Activated T-helper 9 cell treated with anti-CD3 and anti-CD28 coated beads, Interleukin-2, amount 50 U/mL, for 16 hours (primary cell): ENCODE data around the gene TLE5.
"Not testable (repeated sequence)": the region's sequence is repeated elsewhere in the genome, so short reads cannot be mapped to it uniquely, and the experiment has no call there.

Source experiments
- DNase-seq: peaks from one replicate; pipeline ENCODE4 v3.0.0-alpha.2; 2020; ENCODE audit warnings: low read depth

TLE5 gene

DNA sequence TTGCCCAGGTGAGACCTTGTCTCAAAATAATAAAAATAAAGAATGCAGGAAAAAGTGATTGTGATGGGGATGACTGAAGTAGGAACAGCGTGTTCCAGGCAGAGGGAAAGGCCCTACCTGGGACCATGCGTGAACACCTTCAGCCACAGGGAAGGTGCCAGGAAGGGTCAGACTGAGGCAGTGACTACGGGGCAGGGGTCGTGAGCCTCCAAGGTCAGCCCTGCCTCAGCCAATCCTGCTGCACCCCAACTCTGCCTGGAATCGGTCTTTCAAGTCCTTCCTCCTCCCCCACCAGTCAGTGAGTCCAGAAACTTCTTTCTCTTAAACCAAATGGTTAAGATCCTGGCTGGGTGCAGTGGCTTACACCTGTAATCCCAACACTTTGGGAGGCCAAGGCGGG, 17.1 kb downstream of the TLE5 start:
- DNase-seq, result no peak

GRCh38 chr19:3042621-3043267, 19.6 kb downstream of the TLE5 start:
- no peak for DNase-seq

- DNase-seq, result no peak
These were observed 20.3 kb downstream of the TLE5 start for GRCh38 chr19:3041761-3042620.

DNA sequence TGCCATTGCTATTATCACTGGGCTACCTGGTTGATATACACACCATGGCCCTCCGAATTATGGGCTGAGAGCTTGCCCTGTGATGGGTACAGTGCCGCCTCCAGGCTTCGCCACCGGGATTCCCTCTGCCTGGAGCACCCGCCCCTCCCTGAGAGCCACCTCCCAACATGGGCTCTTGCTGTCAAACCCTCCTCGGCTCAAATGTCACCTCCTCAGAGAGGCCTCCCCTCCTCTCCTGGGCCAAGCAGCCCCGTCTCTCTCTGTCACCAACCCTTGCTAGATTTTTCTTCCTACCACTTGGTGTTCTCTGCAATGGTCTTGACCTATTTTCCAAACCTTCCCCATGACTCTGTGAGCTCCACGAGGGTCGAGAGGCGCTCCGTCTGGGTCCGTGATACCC, 21.0 kb downstream of the TLE5 start:
- DNase-seq, result no peak

GRCh38 chr19:3039641-3040077, 22.6 kb downstream of the TLE5 start:
- no peak for DNase-seq

DNA sequence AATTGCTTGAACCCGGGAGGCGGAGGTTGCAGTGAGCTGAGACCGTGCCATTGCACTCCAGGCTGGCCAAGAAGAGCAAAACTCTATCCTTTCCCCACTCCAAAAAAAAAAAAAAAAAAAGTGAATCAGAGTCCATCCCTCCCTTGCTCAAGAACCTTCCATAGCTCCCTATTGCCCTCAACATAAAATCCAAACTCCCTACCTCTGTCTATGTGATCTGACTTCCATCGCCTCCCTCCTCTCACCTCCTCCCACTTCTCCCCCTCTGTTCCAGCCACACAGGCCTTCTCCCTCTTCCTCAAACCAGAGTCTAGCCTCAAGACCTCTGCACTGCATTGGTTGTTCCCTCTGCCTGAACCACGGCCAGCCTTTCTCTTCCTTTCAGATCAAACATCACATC, 23.2 kb downstream of the TLE5 start:
- DNase-seq, result no peak

- DNase-seq, result no peak
These were observed 24.1 kb downstream of the TLE5 start for GRCh38 chr19:3038214-3038613.

DNA sequence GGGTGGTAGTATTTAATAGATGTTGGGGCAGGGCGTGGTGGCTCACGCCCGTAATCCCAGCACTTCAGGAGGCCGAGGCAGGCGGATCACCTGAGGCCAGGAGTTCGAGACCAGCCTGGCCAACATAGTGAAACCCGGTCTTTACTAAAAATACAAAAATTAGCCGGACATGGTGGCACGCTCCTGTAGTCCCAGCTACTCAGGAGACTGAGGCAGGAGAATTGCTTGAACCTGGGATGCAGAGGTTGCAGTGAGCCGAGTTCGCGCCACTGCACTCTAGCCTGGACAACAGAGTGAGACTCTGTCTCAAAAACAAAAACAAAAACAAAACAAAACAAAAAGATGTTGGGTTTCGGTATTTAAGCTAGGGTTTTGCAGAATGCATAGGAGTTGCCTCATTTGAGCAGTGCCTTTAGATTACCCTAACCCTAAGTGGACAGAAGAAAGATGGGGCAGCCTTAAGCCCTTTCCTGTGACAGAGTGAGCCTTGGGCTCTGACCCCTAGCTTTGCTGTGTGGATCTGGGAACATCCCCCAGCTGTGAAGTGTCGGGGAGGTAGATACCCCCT, 25.2 kb downstream of the TLE5 start:
- not testable (repeated sequence) for DNase-seq

DNA sequence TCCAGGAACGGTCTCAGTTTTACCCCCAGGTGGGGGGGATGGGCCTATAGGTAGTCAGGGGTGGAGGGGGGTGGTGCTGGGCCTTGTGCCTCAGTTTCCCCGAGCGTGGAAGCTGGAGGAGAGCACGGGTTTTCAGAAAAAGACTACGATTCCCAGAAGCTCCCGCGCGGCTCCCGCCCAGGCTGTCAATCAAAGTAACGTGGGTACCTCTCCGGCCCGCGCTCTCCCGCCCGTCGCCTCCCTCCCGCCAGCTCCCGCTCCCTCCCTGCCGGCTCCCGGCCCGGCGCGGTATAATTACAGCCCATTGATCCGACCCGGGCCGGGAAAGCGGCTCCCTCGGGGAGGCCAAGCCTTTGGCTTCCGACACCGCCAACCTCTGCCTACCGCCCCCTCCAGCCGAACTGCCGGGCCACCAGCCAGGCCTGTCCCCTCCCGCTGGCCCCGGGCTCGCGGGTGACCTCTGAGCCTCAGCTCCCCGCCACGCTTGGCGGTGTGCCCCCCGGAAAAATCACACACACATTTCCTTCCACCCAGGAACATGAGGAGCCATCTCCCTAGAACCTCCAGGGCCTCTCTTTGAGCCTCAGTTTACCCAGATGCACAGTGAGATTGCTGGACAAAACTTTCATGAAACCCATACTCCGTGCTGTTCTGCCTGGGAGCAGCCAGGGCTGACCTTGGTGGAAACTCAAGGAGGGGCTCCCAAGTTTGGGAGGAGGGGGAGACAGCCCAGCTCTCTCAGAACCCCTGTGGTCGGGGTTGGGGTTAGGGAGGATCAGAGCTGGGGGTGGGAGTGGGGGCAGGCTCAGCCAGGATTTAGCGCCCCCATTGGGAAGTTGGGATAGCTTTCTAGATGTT, 25.9 kb downstream of the TLE5 start:
- peak; percentile 68 for DNase-seq

DNA sequence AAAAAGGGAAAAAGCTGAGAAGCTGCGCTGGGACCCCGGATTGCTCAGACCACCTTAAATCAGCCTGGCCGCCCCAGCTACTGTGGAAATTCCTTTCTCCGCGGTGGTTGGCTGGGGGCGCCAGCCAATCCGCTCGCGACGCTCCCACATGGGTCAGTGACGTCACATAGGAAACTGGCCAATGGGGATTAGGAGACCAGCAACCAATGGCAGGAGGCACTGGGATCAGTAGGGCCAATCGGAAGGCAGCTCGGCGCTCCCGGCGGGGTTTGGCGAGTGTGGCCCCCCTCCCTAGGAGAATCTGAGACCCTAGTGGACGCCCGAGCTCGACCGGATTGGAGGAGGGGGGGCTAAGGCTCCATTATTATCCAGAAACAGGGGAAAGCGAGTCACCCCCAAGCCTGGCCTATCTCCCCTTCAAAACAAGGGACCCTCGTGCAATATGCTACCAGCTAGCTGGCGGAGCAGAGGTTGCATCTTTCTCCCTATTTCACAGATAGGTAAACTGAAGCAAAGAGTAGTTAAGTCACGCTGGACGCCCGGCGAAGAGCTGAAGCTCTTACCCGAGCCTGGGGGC, 26.7 kb downstream of the TLE5 start:
- DNase-seq, result peak; percentile 88

- DNase-seq, result no peak
These were observed 27.4 kb downstream of the TLE5 start for GRCh38 chr19:3034656-3035541.

GRCh38 chr19:3034406-3034655, 28.0 kb downstream of the TLE5 start:
- no peak for DNase-seq

- no peak for DNase-seq
These were observed 28.5 kb downstream of the TLE5 start for GRCh38 chr19:3033595-3034405.

- DNase-seq, result no peak
These were observed 30.8 kb downstream of the TLE5 start for GRCh38 chr19:3031607-3031867.

GRCh38 chr19:3029065-3029923, 33.0 kb downstream of the TLE5 start, which contains the start of gene TLE2:
TSS of gene TLE2 (minus strand) at chr19:3029280. CDS start at chr19:3028904, 376 bp downstream.
- no peak for DNase-seq

- no peak for DNase-seq
These were observed 33.8 kb downstream of the TLE5 start for GRCh38 chr19:3028305-3029064.

GRCh38 chr19:3027981-3028304, 34.4 kb downstream of the TLE5 start:
- no peak for DNase-seq

GRCh38 chr19:3027292-3027691, 35.0 kb downstream of the TLE5 start:
- no peak for DNase-seq

DNA sequence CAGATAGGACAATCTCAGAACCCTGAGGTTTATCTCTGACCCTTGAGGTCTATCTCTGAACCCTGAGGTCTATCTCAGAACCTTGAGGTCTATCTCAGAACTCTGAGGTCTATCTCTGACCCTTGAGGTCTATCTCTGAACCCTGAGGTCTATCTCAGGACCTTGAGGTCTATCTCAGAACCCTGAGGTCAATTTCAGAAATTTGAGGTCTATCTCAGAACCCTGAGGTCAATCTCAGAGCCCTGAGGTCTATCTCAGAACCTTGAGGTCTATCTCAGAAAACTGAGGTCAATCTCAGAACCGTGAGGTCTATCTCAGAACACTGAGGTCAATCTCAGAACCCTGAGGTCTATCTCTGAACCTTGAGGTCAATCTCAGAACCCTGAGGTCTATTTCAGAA, 35.5 kb downstream of the TLE5 start:
- no peak for DNase-seq
